ENCODE results near the gene FRMD4A. TPM values are rescaled to one million over a fixed set of nuclear protein-coding genes. Genes with fewer than 3 reads are reported as not detected.
A peak's percentile ranks its signal among the peaks of the same experiment; 100 is the strongest.

The FRMD4A gene
- total RNA-seq, 2 experiments from 2014 or later, result 0.17 TPM; not detected in 1

GRCh38 chr10:13873196-13873595 lies 457.5 kb downstream of the FRMD4A start:
- no peak overlapping the region for H3K27ac ChIP-seq (ENCODE audit: low read depth, low read length, poor library complexity, severe bottlenecking)
- no peak overlapping the region; the same call in 1 of the 2 replicates for H3K4me2 ChIP-seq (ENCODE audit: low read length)
- intact Hi-C loops (cut with micrococcal nuclease; ENCODE audit: unreplicated experiment), result loop anchor here (10.0 kb wide), 1 partner anchor 88 kb away; no protein-coding TSS in a partner anchor
- TF ChIP-seq, protein P1, sequence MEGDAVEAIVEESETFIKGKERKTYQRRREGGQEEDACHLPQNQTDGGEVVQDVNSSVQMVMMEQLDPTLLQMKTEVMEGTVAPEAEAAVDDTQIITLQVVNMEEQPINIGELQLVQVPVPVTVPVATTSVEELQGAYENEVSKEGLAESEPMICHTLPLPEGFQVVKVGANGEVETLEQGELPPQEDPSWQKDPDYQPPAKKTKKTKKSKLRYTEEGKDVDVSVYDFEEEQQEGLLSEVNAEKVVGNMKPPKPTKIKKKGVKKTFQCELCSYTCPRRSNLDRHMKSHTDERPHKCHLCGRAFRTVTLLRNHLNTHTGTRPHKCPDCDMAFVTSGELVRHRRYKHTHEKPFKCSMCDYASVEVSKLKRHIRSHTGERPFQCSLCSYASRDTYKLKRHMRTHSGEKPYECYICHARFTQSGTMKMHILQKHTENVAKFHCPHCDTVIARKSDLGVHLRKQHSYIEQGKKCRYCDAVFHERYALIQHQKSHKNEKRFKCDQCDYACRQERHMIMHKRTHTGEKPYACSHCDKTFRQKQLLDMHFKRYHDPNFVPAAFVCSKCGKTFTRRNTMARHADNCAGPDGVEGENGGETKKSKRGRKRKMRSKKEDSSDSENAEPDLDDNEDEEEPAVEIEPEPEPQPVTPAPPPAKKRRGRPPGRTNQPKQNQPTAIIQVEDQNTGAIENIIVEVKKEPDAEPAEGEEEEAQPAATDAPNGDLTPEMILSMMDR (conservative IDR thresholded peaks at IDR 0.05; ENCODE audit: low read length), result no peak
- no peak for TF ChIP-seq EZH2phosphoT487 (IDR thresholded peaks at IDR 0.05; ENCODE audit: borderline replicate concordance, low read depth, low read length)
- no peak overlapping the region for H3K4me3 ChIP-seq (ENCODE audit: low read depth, low read length, poor library complexity, severe bottlenecking)
- H3K9me3 ChIP-seq (ENCODE audit: low read length), result no peaks in the 10 kb centered on the region
- no TSS peak for BruUV-seq (replicated peaks)
- ChIA-PET CTCF (ENCODE audit: unreplicated experiment) (no interaction called here), POLR2A (interaction anchor here (0.7 to 1.6 kb wide), 5 partner anchors 10 to 972 kb away, joined by 3 to 6 read pairs (median 4); no protein-coding TSS in a partner anchor)
- H3K4me1 ChIP-seq (ENCODE audit: insufficient read depth, low read length, poor library complexity, severe bottlenecking), result peaks cover 15% of the 10 kb centered on the region
- H3K79me2 ChIP-seq (ENCODE audit: insufficient read depth, low read depth, low read length), result no peaks in the 10 kb centered on the region
- H2AFZ ChIP-seq (ENCODE audit: low read length), result peak overlapping the region; percentile 74; the same call in 1 of the 2 replicates
- DNase-seq (ENCODE audit: low spot score), result peak; percentile 53
- no peaks in the 10 kb centered on the region for H3K9me2 ChIP-seq (ENCODE audit: insufficient read depth, low read length)
- no peaks in the 10 kb centered on the region for H3K36me3 ChIP-seq (ENCODE audit: insufficient read depth, low read length)
- H4K20me1 ChIP-seq (ENCODE audit: insufficient read depth, low read length), result no peaks in the 10 kb centered on the region

DNA sequence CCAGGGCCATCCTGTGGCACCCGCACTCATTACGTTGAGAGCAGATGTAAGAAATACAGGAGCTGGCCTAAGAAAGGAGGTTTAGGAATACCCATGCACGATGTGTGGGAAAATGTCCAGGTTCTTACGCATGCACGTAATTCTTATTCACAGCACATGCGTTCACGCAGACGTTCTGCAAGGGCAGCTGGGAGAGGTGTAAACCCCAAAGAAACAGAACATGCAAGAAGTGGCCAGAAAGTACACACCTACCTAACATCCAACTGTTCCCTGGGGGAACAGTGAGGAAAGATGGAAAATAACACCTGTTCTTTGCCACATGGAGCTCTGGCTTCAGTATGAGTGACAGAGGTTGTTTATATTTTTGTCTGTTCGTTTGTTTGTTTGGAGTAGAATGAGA lies 458.3 kb downstream of the FRMD4A start:
- no peaks in the 10 kb centered on the region for H3K9me3 ChIP-seq (ENCODE audit: low read length)
- DNase-seq (ENCODE audit: low spot score), result no peak
- H3K36me3 ChIP-seq (ENCODE audit: insufficient read depth, low read length), result no peaks in the 10 kb centered on the region
- H4K20me1 ChIP-seq (ENCODE audit: insufficient read depth, low read length), result no peaks in the 10 kb centered on the region
- BruUV-seq (replicated peaks), result no TSS peak
- intact Hi-C loops (cut with micrococcal nuclease; ENCODE audit: unreplicated experiment), result loop anchor here (10.0 kb wide), 1 partner anchor 88 kb away; no protein-coding TSS in a partner anchor
- H3K9me2 ChIP-seq (ENCODE audit: insufficient read depth, low read length), result no peaks in the 10 kb centered on the region
- TF ChIP-seq, protein P1 (conservative IDR thresholded peaks at IDR 0.05; ENCODE audit: low read length), result no peak
- TF ChIP-seq EZH2phosphoT487 (IDR thresholded peaks at IDR 0.05; ENCODE audit: borderline replicate concordance, low read depth, low read length), result no peak
- H3K4me1 ChIP-seq (ENCODE audit: insufficient read depth, low read length, poor library complexity, severe bottlenecking), result peaks cover 15% of the 10 kb centered on the region
- no peak overlapping the region for H3K27ac ChIP-seq (ENCODE audit: low read depth, low read length, poor library complexity, severe bottlenecking)
- H3K79me2 ChIP-seq (ENCODE audit: insufficient read depth, low read depth, low read length), result no peaks in the 10 kb centered on the region
- ChIA-PET CTCF (ENCODE audit: unreplicated experiment) (no interaction called here), POLR2A (interaction anchor here (1.0 to 1.2 kb wide), 3 partner anchors 11 to 77 kb away, joined by 3 to 4 read pairs (median 3); no protein-coding TSS in a partner anchor)
- H2AFZ ChIP-seq (ENCODE audit: low read length), result 0 out of 2 replicates have a peak overlapping the region, but pooled peaks have one; percentile 43
- no peak overlapping the region for H3K4me3 ChIP-seq (ENCODE audit: low read depth, low read length, poor library complexity, severe bottlenecking)
- H3K4me2 ChIP-seq (ENCODE audit: low read length), result no peak overlapping the region

DNA sequence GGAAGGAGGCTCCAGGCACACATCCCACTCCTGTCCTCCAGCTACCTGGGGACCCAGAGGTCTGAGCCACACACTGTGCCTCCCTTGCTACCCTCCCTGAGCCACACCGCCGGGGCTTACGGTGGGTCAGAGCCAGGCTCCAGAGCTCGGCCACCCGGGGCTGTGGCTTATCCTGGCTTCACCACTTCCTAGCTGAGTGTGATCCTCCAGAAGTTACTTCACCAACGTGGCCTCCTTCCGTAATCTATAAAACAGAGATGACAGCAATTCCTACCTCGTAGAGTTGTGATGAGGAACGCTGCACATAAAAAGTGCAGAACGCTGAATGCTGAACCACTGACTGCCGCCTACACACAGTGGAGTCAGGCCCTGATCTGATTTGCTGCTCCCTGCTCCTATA lies 458.9 kb downstream of the FRMD4A start:
- BruUV-seq (replicated peaks), result no TSS peak
- no peaks in the 10 kb centered on the region for H3K9me3 ChIP-seq (ENCODE audit: low read length)

More for the DNA sequence above, 458.9 kb downstream of the FRMD4A start:
- H3K9me2 ChIP-seq (ENCODE audit: insufficient read depth, low read length), result no peaks in the 10 kb centered on the region
- H3K4me1 ChIP-seq (ENCODE audit: insufficient read depth, low read length, poor library complexity, severe bottlenecking), result peaks cover 15% of the 10 kb centered on the region
- H3K36me3 ChIP-seq (ENCODE audit: insufficient read depth, low read length), result no peaks in the 10 kb centered on the region
- H4K20me1 ChIP-seq (ENCODE audit: insufficient read depth, low read length), result no peaks in the 10 kb centered on the region
- TF ChIP-seq, protein P1 (conservative IDR thresholded peaks at IDR 0.05; ENCODE audit: low read length), result no peak
- no peak for TF ChIP-seq EZH2phosphoT487 (IDR thresholded peaks at IDR 0.05; ENCODE audit: borderline replicate concordance, low read depth, low read length)
- H3K79me2 ChIP-seq (ENCODE audit: insufficient read depth, low read depth, low read length), result no peaks in the 10 kb centered on the region
- H2AFZ ChIP-seq (ENCODE audit: low read length), result no peak overlapping the region
- intact Hi-C loops (cut with micrococcal nuclease; ENCODE audit: unreplicated experiment), result loop anchor here (10.0 kb wide), 1 partner anchor 87 kb away; no protein-coding TSS in a partner anchor
- CTCF ChIA-PET (ENCODE audit: unreplicated experiment), result no interaction called here
- POLR2A ChIA-PET, result no interaction called here
- no peak overlapping the region for H3K4me3 ChIP-seq (ENCODE audit: low read depth, low read length, poor library complexity, severe bottlenecking)
- DNase-seq (ENCODE audit: low spot score), result no peak
- H3K27ac ChIP-seq (ENCODE audit: low read depth, low read length, poor library complexity, severe bottlenecking), result no peak overlapping the region
- H3K4me2 ChIP-seq (ENCODE audit: low read length), result no peak overlapping the region
